SH-SY5Y (cell line): ENCODE data around the gene ACTR6.

ENCODE experiments used
- GATA2 ChIP-seq: IDR thresholded peaks from 2 replicates; pipeline ENCODE4 v1.6.1; 2011; ENCODE audit warnings: mild to moderate bottlenecking, low read depth, low read length
- GATA3 ChIP-seq: IDR thresholded peaks from 2 replicates; pipeline ENCODE4 v1.6.1; 2011; ENCODE audit warnings: low read depth, mild to moderate bottlenecking, low read length, moderate library complexity

- no peak for TF ChIP-seq GATA2
- TF ChIP-seq GATA3 = no peak
Observed at GRCh38 chr12:100164153-100164704, 36.4 kb upstream of the ACTR6 start.
